BLaER1 (cell line): ENCODE data around the gene WDR48.

Experiments
- H3K27ac ChIP-seq: shearing (Covaris generic); formaldehyde crosslinking; 2 replicates; pipeline ENCODE4 v1.8.1; 2022
- H3K27me3 ChIP-seq: shearing (Covaris generic); formaldehyde crosslinking; 2 replicates; pipeline ENCODE4 v1.8.1; 2022
- H3K36me3 ChIP-seq: shearing (Covaris generic); formaldehyde crosslinking; 2 replicates; pipeline ENCODE4 v1.8.1; 2022
- H3K4me1 ChIP-seq: shearing (Covaris generic); formaldehyde crosslinking; 2 replicates; pipeline ENCODE4 v1.8.1; 2022
- H3K4me2 ChIP-seq: shearing (Covaris generic); formaldehyde crosslinking; 2 replicates; pipeline ENCODE4 v1.8.1; 2022
- H3K4me3 ChIP-seq: shearing (Covaris generic); formaldehyde crosslinking; 2 replicates; pipeline ENCODE4 v1.8.1; 2022
- H3K9ac ChIP-seq: shearing (Covaris generic); formaldehyde crosslinking; 2 replicates; pipeline ENCODE4 v1.8.1; 2022
- H3K9me3 ChIP-seq: shearing (Covaris generic); formaldehyde crosslinking; 2 replicates; pipeline ENCODE4 v1.8.1; 2022
- H4K20me1 ChIP-seq: shearing (Covaris generic); formaldehyde crosslinking; 2 replicates; pipeline ENCODE4 v1.8.1; 2022
- Cebpa-rat ChIP-seq: shearing (Covaris generic); IDR thresholded peaks from 2 replicates; pipeline ENCODE4 v1.8.1; 2022

The WDR48 gene

GRCh38 chr3:39088456-39088855, 36.6 kb downstream of the WDR48 start:
- peaks cover 19% of the 10 kb centered on the region for H3K4me1 ChIP-seq
- H3K36me3 ChIP-seq, result peaks cover 82% of the 10 kb centered on the region
- H3K4me3 ChIP-seq, result no peak overlapping the region

GRCh38 chr3:39088889-39089288, 37.1 kb downstream of the WDR48 start:
- Histone ChIP-seq H3K27ac (no peak overlapping the region), H3K36me3 (peaks cover 84% of the 10 kb centered on the region), H4K20me1 (no peaks in the 10 kb centered on the region; the same call in 1 of the 2 replicates), H3K4me3 (no peak overlapping the region), H3K9me3 (no peaks in the 10 kb centered on the region), H3K4me1 (peaks cover 19% of the 10 kb centered on the region), H3K4me2 (no peak overlapping the region), H3K27me3 (no peaks in the 10 kb centered on the region), H3K9ac (no peak overlapping the region)
- TF ChIP-seq Cebpa-rat, result no peak

More at GRCh38 chr3:39088456-39088855, 36.6 kb downstream of the WDR48 start:
- Histone ChIP-seq H3K4me2 (no peak overlapping the region), H3K9ac (no peak overlapping the region), H4K20me1 (no peaks in the 10 kb centered on the region; the same call in 1 of the 2 replicates), H3K27ac (no peak overlapping the region), H3K9me3 (no peaks in the 10 kb centered on the region), H3K27me3 (no peaks in the 10 kb centered on the region)
- no peak for TF ChIP-seq Cebpa-rat

- Histone ChIP-seq H3K9ac (no peak overlapping the region), H4K20me1 (no peaks in the 10 kb centered on the region; the same call in 1 of the 2 replicates), H3K4me2 (no peak overlapping the region), H3K9me3 (no peaks in the 10 kb centered on the region), H3K36me3 (peaks cover 92% of the 10 kb centered on the region), H3K27ac (no peak overlapping the region), H3K4me3 (no peak overlapping the region), H3K4me1 (peaks cover 11% of the 10 kb centered on the region), H3K27me3 (no peaks in the 10 kb centered on the region)
- no peak for TF ChIP-seq Cebpa-rat
Observed at GRCh38 chr3:39090922-39091321, 39.1 kb downstream of the WDR48 start.

- H3K36me3 ChIP-seq, result peaks cover 95% of the 10 kb centered on the region
Observed at GRCh38 chr3:39094851-39095677, 43.2 kb downstream of the WDR48 start.

DNA sequence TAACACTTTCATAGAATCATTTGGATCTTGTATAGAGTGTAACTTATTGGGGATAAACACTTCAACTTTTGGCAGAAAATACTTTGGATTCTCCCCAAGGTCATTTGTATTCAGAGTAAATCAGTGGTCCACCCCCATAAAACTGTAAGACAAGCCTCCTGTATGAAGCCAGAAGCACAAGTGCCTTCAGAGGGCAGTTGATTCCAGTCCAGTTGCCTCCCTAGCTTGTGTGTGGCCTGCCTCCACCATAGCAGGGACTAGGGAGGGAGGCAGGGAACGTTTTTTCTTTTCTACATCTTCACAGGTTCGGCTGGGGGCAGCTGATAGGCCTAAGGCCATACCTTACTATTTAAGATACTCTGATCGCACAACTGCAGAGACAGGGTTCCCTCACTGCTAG, 44.0 kb downstream of the WDR48 start:
- Histone ChIP-seq H3K27ac (no peak overlapping the region), H3K9ac (no peak overlapping the region), H3K9me3 (no peaks in the 10 kb centered on the region), H3K4me3 (no peak overlapping the region), H3K36me3 (peaks cover 98% of the 10 kb centered on the region), H3K4me2 (no peak overlapping the region), H3K4me1 (no peaks in the 10 kb centered on the region), H4K20me1 (peaks cover 44% of the 10 kb centered on the region), H3K27me3 (no peaks in the 10 kb centered on the region)
- no peak for TF ChIP-seq Cebpa-rat

More at GRCh38 chr3:39094851-39095677, 43.2 kb downstream of the WDR48 start:
- Histone ChIP-seq H3K27me3 (no peaks in the 10 kb centered on the region), H3K4me3 (no peak overlapping the region), H3K27ac (no peak overlapping the region), H3K9me3 (no peaks in the 10 kb centered on the region), H3K4me2 (no peak overlapping the region), H3K9ac (no peak overlapping the region), H3K4me1 (no peaks in the 10 kb centered on the region), H4K20me1 (peaks cover 36% of the 10 kb centered on the region)
- no peak for TF ChIP-seq Cebpa-rat

- H3K27ac ChIP-seq, result no peak overlapping the region
- no peaks in the 10 kb centered on the region for H3K4me1 ChIP-seq
- H3K9me3 ChIP-seq, result no peaks in the 10 kb centered on the region
- peaks cover 54% of the 10 kb centered on the region for H4K20me1 ChIP-seq
- no peaks in the 10 kb centered on the region for H3K27me3 ChIP-seq
- H3K36me3 ChIP-seq, result peaks cover 92% of the 10 kb centered on the region
- no peak overlapping the region for H3K4me2 ChIP-seq
- TF ChIP-seq Cebpa-rat, result no peak
- H3K9ac ChIP-seq, result no peak overlapping the region
- no peak overlapping the region for H3K4me3 ChIP-seq
Observed at GRCh38 chr3:39096775-39097174, 45.0 kb downstream of the WDR48 start.

- TF ChIP-seq Cebpa-rat, result no peak
- peaks cover 65% of the 10 kb centered on the region for H4K20me1 ChIP-seq
- no peak overlapping the region for H3K27ac ChIP-seq
- H3K36me3 ChIP-seq, result peaks cover 88% of the 10 kb centered on the region
- no peak overlapping the region for H3K9ac ChIP-seq
- no peaks in the 10 kb centered on the region for H3K27me3 ChIP-seq
- H3K9me3 ChIP-seq, result no peaks in the 10 kb centered on the region
- H3K4me1 ChIP-seq, result no peaks in the 10 kb centered on the region
- H3K4me2 ChIP-seq, result no peak overlapping the region
- H3K4me3 ChIP-seq, result no peak overlapping the region
Observed at GRCh38 chr3:39097716-39098472, 46.1 kb downstream of the WDR48 start.

DNA sequence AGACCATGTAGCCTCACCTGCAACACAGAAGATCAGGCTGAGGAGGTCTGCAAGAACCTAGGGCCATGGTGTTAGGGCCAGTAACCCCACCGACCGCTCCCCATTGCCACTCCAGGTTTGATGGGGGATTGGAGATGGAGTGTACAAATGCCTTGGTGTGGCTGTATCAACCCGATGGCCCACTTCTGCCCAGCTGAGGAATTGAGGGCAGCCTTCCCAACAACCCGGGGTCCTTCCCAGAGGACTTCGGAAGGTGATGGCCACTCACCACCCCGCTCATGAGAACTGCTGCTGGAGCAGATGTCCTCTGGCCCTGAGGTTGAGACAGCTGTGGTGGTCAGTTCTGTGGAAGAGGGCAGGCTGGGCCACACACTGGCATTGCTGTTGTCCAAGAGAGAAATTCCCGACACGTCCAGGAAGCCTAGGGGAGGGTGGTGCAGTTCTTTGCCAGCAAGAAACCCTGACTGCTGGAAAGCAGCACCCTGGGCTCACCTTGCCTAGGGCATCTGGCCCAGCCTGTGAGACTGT, 46.7 kb downstream of the WDR48 start:
- H3K9ac ChIP-seq, result no peak overlapping the region
- H3K36me3 ChIP-seq, result peaks cover 82% of the 10 kb centered on the region
- no peak for TF ChIP-seq Cebpa-rat
- H3K27me3 ChIP-seq, result no peaks in the 10 kb centered on the region
- H3K4me1 ChIP-seq, result no peaks in the 10 kb centered on the region
- no peak overlapping the region for H3K4me3 ChIP-seq
- H3K4me2 ChIP-seq, result no peak overlapping the region
- H4K20me1 ChIP-seq, result peaks cover 71% of the 10 kb centered on the region
- no peak overlapping the region for H3K27ac ChIP-seq
- H3K9me3 ChIP-seq, result no peaks in the 10 kb centered on the region

GRCh38 chr3:39099242-39099641, 47.4 kb downstream of the WDR48 start:
- Histone ChIP-seq H3K9ac (no peak overlapping the region), H3K27ac (no peak overlapping the region), H3K9me3 (no peaks in the 10 kb centered on the region), H4K20me1 (peaks cover 78% of the 10 kb centered on the region), H3K36me3 (peaks cover 75% of the 10 kb centered on the region), H3K4me1 (no peaks in the 10 kb centered on the region), H3K4me3 (no peak overlapping the region), H3K27me3 (no peaks in the 10 kb centered on the region), H3K4me2 (no peak overlapping the region)
- TF ChIP-seq Cebpa-rat, result no peak
